NOMO-1 (cell line): ENCODE results near the gene ANKRD52.
"Not testable (repeated sequence)": the region's sequence is repeated elsewhere in the genome, so short reads cannot be mapped to it uniquely, and the experiment has no call there.

ENCODE experiments used
- DNase-seq, 2 experiments: peaks; one replicate each; lab custom pipeline; 2025; ENCODE audit not compliant: unreplicated experiment in 2 of 2; lab: John Stamatoyannopoulos, UW

Gene ANKRD52

GRCh38 chr12:56216461-56216860, 41.7 kb downstream of the ANKRD52 start:
- no peak for DNase-seq

GRCh38 chr12:56213878-56214277, 44.3 kb downstream of the ANKRD52 start:
- no peak for DNase-seq

GRCh38 chr12:56212361-56212760, 45.8 kb downstream of the ANKRD52 start:
- no peak for DNase-seq

- no peak for DNase-seq
These were observed 50.2 kb downstream of the ANKRD52 start for GRCh38 chr12:56208006-56208405.

- DNase-seq = peak; percentile 21 to 23
These were observed 51.6 kb downstream of the ANKRD52 start for GRCh38 chr12:56206452-56207166.

- DNase-seq = peak in 1 of 2 experiments; percentile 22
These were observed 52.7 kb downstream of the ANKRD52 start for GRCh38 chr12:56205445-56205844.

GRCh38 chr12:56204275-56204674, 53.9 kb downstream of the ANKRD52 start:
- no peak for DNase-seq

- DNase-seq = no peak
These were observed 55.3 kb downstream of the ANKRD52 start for GRCh38 chr12:56202838-56203237.

- DNase-seq = no peak
These were observed 55.8 kb downstream of the ANKRD52 start for GRCh38 chr12:56202366-56202765.

GRCh38 chr12:56198836-56199235, 59.3 kb downstream of the ANKRD52 start:
- DNase-seq = no peak

- DNase-seq = no peak
These were observed 60.1 kb downstream of the ANKRD52 start for GRCh38 chr12:56197921-56198635.

GRCh38 chr12:56196818-56197550, 61.2 kb downstream of the ANKRD52 start:
- not testable (repeated sequence) for DNase-seq

- DNase-seq = peak; percentile 27 to 89
These were observed 65.1 kb downstream of the ANKRD52 start for GRCh38 chr12:56193025-56193578.

- DNase-seq = no peak
These were observed 65.6 kb downstream of the ANKRD52 start for GRCh38 chr12:56192582-56192981.

GRCh38 chr12:56190695-56191155, 67.5 kb downstream of the ANKRD52 start:
- no peak for DNase-seq

- peak; percentile 73 to 79 for DNase-seq
These were observed 68.1 kb downstream of the ANKRD52 start for GRCh38 chr12:56189918-56190694.

GRCh38 chr12:56189099-56189917, 68.9 kb downstream of the ANKRD52 start, which contains the start of gene SMARCC2:
SMARCC2 (minus strand) TSS chr12:56189483; CDS start chr12:56189461, 22 bp downstream.
- DNase-seq = peak; percentile 81 to 88

- DNase-seq = no peak
These were observed 69.4 kb downstream of the ANKRD52 start for GRCh38 chr12:56188778-56189098.

- peak in 1 of 2 experiments; percentile 14 for DNase-seq
These were observed 69.9 kb downstream of the ANKRD52 start for GRCh38 chr12:56188131-56188777.
